SH-SY5Y (cell line): ENCODE data around the gene RPLP2.

Experiments
- GATA2 ChIP-seq: IDR thresholded peaks from 2 replicates; pipeline ENCODE4 v1.6.1; 2011; ENCODE audit warnings: mild to moderate bottlenecking, low read depth, low read length
- GATA3 ChIP-seq: IDR thresholded peaks from 2 replicates; pipeline ENCODE4 v1.6.1; 2011; ENCODE audit warnings: low read depth, mild to moderate bottlenecking, low read length, moderate library complexity

DNA sequence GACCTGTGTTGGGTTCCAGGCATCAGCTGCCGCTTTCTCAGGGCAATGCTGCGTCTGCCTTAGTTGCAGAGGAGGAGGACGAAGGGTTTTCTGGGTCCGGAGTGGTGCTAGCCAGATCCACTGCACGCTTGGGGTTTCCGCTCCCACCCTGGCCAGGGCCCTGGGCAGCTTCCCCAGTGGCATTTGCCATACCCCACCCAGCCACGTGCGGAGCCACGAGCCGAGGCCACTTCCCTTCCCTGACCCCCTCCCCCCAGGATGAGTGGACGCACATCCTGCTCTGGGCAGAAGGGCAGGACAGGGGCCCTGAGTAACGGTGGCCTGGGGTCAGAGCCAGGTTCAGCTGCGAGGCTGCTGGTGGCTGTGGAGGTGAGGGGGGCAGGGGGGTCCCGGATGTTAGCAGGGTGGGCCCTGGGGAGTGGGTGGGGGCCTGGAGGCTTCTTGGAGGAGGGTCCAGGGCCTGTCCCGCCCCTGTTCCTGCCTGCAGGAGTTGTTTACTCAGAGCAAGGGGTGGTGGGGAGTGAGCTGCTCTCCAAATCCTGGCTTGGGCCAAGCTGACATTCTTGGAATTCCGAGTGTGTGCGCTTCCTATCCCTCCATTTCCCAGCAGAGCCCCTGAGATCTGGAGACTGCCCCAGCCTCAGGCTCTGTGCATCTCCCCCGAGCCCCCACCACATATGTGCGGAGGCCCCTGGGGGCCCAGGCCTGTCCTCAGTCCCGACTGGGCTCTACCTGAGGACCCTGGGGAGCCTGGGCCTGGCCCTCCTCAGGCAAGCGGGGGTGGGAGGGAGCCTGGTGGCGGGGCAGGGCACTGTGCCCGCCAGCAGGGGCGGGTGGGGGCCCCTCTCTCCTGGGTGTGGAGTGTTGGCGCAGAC lies 34.3 kb downstream of the RPLP2 start:
- TF ChIP-seq GATA2 (no peak), GATA3 (no peak)
